AG04450 (cell line): Measurements from ENCODE around the gene NID1. TPM values are rescaled to one million over a fixed set of nuclear protein-coding genes. Genes with fewer than 3 reads are reported as not detected.

Experiments used
- CTCF ChIA-PET: fragments of 300-600, 350-600 bp; formaldehyde crosslinking; extraction: SDS; loops from one replicate; lab custom pipeline; 2022; ENCODE audit warnings: antibody characterized with exemption, inconsistent platforms; lab: Charles Lee
- POLR2A ChIA-PET: fragments of 350-600 bp; formaldehyde crosslinking; extraction: SDS; loops from one replicate; lab custom pipeline; 2021; ENCODE audit warnings: antibody characterized with exemption, inconsistent platforms; lab: Yijun Ruan, JAX
- DNase-seq: peaks from one replicate; pipeline ENCODE4 v3.0.0-alpha.2; 2011; ENCODE audit warnings: low read depth, low spot score
- H3K27ac ChIP-seq: one replicate; pipeline ENCODE4 v1.5.1; 2012; ENCODE audit warnings: low read depth, low read length, control low read depth
- H3K27me3 ChIP-seq: one replicate; pipeline ENCODE4 v1.6.0; 2012; ENCODE audit warnings: low read length; ENCODE audit not compliant: control insufficient read depth, insufficient read depth
- H3K4me3 ChIP-seq: 2 replicates; pipeline ENCODE4 v1.5.1; 2011; ENCODE audit warnings: mild to moderate bottlenecking, low read depth, low read length, control low read depth
- H3K9me3 ChIP-seq: 2 replicates; pipeline ENCODE4 v1.5.1; 2012; ENCODE audit warnings: low read length; ENCODE audit not compliant: control insufficient read depth, insufficient read depth
- polyA plus RNA-seq: library from polyadenylated mRNA; depleted of rRNA; stranded (reverse); fragments of >200 nt; gene quantifications from 2 replicates; pipeline ENCODE4 v1.2.3, GENCODE V29; 2011
- TF ChIP-seq, protein P1 (sequence below): IDR thresholded peaks from 2 replicates; pipeline ENCODE4 v1.5.1; 2011; ENCODE audit warnings: low read depth, low read length, control low read depth, inconsistent platforms

The NID1 gene
- polyA plus RNA-seq, 1 experiment, result 137 TPM

DNA sequence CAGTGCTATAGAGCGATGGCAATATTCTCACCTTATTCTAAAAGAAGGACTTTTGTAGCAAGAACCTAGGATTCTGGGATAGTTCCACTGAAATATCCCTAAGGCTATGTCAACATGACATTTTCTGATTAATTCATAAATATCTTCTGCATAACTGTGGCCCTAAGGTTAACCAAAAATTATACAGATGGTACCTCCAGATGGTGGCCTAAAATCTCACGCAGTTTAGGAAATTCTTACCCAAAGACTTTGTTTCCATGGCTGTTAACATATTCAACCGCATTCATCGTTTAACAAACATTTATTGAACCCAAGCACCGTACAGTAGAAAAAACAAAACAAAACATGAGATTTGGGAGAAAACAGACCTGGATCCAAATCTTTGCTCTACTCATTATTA lies 19.1 kb downstream of the NID1 start:
- Histone ChIP-seq H3K9me3 (peaks cover 5% of the 10 kb centered on the region), H3K27me3 (no peaks in the 10 kb centered on the region), H3K4me3 (no peak overlapping the region), H3K27ac (no peak overlapping the region)
- ChIA-PET CTCF (no interaction called here), POLR2A (no interaction called here)
- TF ChIP-seq, protein P1, sequence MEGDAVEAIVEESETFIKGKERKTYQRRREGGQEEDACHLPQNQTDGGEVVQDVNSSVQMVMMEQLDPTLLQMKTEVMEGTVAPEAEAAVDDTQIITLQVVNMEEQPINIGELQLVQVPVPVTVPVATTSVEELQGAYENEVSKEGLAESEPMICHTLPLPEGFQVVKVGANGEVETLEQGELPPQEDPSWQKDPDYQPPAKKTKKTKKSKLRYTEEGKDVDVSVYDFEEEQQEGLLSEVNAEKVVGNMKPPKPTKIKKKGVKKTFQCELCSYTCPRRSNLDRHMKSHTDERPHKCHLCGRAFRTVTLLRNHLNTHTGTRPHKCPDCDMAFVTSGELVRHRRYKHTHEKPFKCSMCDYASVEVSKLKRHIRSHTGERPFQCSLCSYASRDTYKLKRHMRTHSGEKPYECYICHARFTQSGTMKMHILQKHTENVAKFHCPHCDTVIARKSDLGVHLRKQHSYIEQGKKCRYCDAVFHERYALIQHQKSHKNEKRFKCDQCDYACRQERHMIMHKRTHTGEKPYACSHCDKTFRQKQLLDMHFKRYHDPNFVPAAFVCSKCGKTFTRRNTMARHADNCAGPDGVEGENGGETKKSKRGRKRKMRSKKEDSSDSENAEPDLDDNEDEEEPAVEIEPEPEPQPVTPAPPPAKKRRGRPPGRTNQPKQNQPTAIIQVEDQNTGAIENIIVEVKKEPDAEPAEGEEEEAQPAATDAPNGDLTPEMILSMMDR, result no peak
- DNase-seq, result no peak

DNA sequence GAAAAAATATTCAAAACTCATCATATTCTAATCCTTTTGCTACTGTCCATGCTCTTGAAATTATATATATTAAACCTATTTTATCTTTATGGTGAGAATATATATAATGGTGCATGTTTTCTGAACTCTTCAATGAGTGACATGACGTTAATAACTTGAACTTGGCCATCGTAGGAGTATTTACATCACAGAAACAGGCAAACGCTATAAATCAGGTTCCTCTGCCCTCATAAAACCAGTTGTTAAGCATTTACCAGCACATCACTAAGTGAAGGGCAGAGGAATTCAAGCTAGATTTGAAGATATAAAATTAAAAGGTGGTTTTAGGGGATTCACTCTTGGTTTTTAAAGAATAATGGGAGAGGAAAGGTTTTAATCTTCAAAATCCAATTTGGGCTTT lies 20.5 kb downstream of the NID1 start:
- CTCF ChIA-PET, result no interaction called here

DNA sequence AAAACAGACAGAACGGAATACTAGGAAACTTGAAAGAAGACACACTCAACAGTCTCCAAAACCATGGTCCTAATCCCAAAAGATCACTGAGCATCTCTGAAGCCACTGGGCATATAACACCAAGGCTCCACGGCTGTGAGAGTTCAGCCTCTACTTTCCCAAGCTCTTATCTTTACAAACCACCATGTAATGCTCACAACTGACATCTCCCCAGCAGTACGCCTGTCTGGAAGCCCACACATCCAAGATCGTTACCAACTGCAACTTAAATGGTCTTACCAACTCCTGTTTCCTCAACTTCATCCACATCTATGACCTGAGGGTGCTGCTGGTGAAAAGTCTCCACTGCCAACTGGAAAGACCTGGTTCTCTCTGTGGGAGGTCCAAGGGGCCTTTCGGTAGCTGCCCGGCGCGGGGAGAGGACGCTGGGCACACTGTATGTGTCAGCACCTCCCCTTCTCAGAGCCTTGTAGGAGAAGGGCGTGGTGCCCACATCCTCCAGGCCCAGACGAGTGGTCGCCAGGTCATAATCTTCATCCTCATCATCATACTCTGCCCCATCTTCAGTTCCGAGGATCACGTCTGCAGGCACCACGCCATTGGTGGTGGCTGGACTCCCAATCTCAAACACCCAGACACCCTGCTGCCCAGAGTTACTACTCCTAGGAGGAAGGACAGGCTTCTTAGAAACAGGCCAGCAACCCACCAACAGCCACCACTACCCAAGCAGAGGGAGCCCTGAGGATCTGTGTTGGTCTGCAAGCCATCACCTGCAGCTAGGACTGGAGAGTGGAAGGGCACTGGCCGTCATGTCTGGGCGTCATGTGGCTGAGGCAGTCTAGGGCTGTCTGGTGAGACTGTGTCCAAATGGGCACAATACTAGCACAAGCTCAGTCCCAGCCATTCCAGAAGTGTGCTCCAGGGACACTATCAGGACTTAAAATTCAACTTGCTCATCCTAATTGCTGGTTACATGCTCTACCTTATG lies 23.0 kb downstream of the NID1 start:
- Histone ChIP-seq H3K27ac (no peak overlapping the region), H3K27me3 (no peaks in the 10 kb centered on the region), H3K4me3 (no peak overlapping the region), H3K9me3 (peaks cover 5% of the 10 kb centered on the region)
- no peak for DNase-seq
- TF ChIP-seq, protein P1, result no peak
- ChIA-PET POLR2A (interaction anchor here (0.6 to 0.8 kb wide), 2 partner anchors 20 to 479 kb away, joined by 4 read pairs; no protein-coding TSS in a partner anchor), CTCF (interaction anchor here (1.2 kb wide), 1 partner anchor 71 kb away, joined by 3 read pairs; no protein-coding TSS in a partner anchor)

More for the DNA sequence above, 20.5 kb downstream of the NID1 start:
- peaks cover 5% of the 10 kb centered on the region for H3K9me3 ChIP-seq
- H3K27me3 ChIP-seq, result no peaks in the 10 kb centered on the region
- POLR2A ChIA-PET, result no interaction called here
- no peak overlapping the region for H3K4me3 ChIP-seq
- no peak for DNase-seq
- no peak overlapping the region for H3K27ac ChIP-seq
- TF ChIP-seq, protein P1, result no peak

DNA sequence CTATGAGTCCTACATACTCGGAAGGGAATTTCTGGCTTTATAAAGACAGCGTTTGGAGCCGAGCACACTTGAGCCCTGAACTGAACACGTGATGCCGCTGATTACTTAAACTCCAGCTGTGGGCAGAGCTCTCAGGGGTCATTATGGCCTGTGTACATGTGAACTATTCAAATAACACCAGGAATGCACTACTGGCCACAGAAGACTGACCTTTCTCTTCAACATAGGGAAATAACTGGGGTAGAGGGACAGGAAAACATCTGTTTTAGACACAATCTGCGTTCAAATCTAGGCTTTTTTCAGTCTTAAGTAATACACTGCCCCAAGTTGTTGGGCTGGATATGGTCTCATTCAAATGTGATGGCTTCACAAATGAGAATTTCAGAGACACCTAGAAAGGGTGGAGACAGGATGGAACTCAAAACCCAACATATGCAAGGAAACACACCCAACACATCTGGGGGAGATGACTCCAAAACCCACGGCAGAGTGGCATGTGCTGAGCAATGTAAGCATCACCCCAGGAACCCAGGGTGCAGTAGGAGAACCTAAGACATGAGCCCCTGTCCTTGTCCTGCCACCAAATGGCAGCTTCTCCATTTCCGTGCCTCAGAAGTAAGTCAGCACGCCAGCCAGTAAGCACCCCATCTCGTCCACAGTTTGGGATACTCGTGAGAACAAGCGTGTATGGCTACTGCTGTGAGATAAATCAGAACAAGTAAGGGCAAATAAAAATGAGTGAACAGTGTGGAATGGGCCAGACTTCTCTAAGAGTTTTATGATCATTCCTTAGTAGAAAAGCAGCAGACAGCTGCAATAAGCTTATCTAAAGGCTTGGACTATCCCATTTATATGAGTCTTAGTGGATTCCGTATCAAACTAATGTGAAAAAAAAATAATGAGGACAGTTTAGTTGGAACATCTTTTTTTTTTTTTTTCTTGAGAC lies 24.9 kb downstream of the NID1 start:
- DNase-seq, result peak; percentile 63
- POLR2A ChIA-PET, result interaction anchor here (1.1 kb wide), 1 partner anchor 9 kb away, joined by 13 read pairs; no protein-coding TSS in a partner anchor
- CTCF ChIA-PET, result interaction anchor here (1.2 kb wide), 1 partner anchor 68 kb away, joined by 7 read pairs; no protein-coding TSS in a partner anchor
- H3K27me3 ChIP-seq, result no peaks in the 10 kb centered on the region
- H3K27ac ChIP-seq, result peak overlapping the region; percentile 47
- H3K4me3 ChIP-seq, result no peak overlapping the region
- H3K9me3 ChIP-seq, result peaks cover 5% of the 10 kb centered on the region
- TF ChIP-seq, protein P1, result no peak
